WTC11 (cell line): ENCODE measurements around the gene PDE6D. TPM values are rescaled to one million over a fixed set of nuclear protein-coding genes. Genes with fewer than 3 reads are reported as not detected.

Experiments used
- AR ChIP-seq: fragments of 250-450 bp; sonication (Bioruptor Pico); IDR thresholded peaks from 2 replicates; pipeline ENCODE4 v1.9.0; 2021; ENCODE audit warnings: mild to moderate bottlenecking
- CTCF ChIP-seq: fragments of 200-600 bp; IDR thresholded peaks from 2 replicates; pipeline ENCODE4 v1.8.0; 2022; ENCODE audit warnings: antibody characterized with exemption
- ELF4 ChIP-seq: sonication (generic); formaldehyde crosslinking; IDR thresholded peaks from 2 replicates; pipeline ENCODE4 v1.8.1; 2022; ENCODE audit warnings: low read depth, mild to moderate bottlenecking, moderate library complexity, missing genetic modification reagents
- ESRRA ChIP-seq: sonication (generic); formaldehyde crosslinking; IDR thresholded peaks from 2 replicates; pipeline ENCODE4 v1.8.1; 2022; ENCODE audit warnings: mild to moderate bottlenecking, missing genetic modification reagents, borderline replicate concordance
- FOXP1 ChIP-seq: sonication (generic); formaldehyde crosslinking; IDR thresholded peaks from 2 replicates; pipeline ENCODE4 v1.8.0; 2022; ENCODE audit warnings: missing genetic modification reagents, mild to moderate bottlenecking, moderate library complexity, borderline replicate concordance
- FOXP4 ChIP-seq: sonication (generic); formaldehyde crosslinking; IDR thresholded peaks from 2 replicates; pipeline ENCODE4 v1.8.0; 2022; ENCODE audit warnings: mild to moderate bottlenecking, missing genetic modification reagents
- HMGXB4 ChIP-seq: sonication (generic); formaldehyde crosslinking; IDR thresholded peaks from 2 replicates; pipeline ENCODE4 v1.8.1; 2023; ENCODE audit warnings: mild to moderate bottlenecking, moderate library complexity, missing genetic modification reagents
- IRF2 ChIP-seq: sonication (generic); formaldehyde crosslinking; IDR thresholded peaks from 2 replicates; pipeline ENCODE4 v1.8.0; 2022; ENCODE audit warnings: low read depth, missing genetic modification reagents, borderline replicate concordance
- MXD4 ChIP-seq: fragments of 250-450 bp; sonication (Bioruptor Pico); IDR thresholded peaks from 2 replicates; pipeline ENCODE4 v1.8.0; 2021; ENCODE audit warnings: mild to moderate bottlenecking, moderate library complexity, borderline replicate concordance
- MYBL2 ChIP-seq: sonication (generic); formaldehyde crosslinking; IDR thresholded peaks from 2 replicates; pipeline ENCODE4 v1.8.1; 2023; ENCODE audit warnings: mild to moderate bottlenecking, moderate library complexity, missing genetic modification reagents
- NFATC4 ChIP-seq: fragments of 250-450 bp; sonication (Bioruptor Pico); IDR thresholded peaks from 2 replicates; pipeline ENCODE4 v1.9.0; 2021; ENCODE audit warnings: mild to moderate bottlenecking
- NFE2L1 ChIP-seq: sonication (generic); formaldehyde crosslinking; IDR thresholded peaks from 2 replicates; pipeline ENCODE4 v1.8.1; 2023; ENCODE audit warnings: missing genetic modification reagents
- SMAD4 ChIP-seq: sonication (generic); formaldehyde crosslinking; IDR thresholded peaks from 2 replicates; pipeline ENCODE4 v1.8.0; 2022; ENCODE audit warnings: mild to moderate bottlenecking, missing genetic modification reagents
- USF1 ChIP-seq: sonication (generic); formaldehyde crosslinking; IDR thresholded peaks from 2 replicates; pipeline ENCODE4 v1.8.0; 2022; ENCODE audit warnings: mild to moderate bottlenecking, missing genetic modification reagents
- ZBTB21 ChIP-seq: sonication (generic); formaldehyde crosslinking; IDR thresholded peaks from 2 replicates; pipeline ENCODE4 v1.8.1; 2023; ENCODE audit warnings: mild to moderate bottlenecking, missing genetic modification reagents, borderline replicate concordance
- ZNF121 ChIP-seq: sonication (generic); formaldehyde crosslinking; IDR thresholded peaks from 2 replicates; pipeline ENCODE4 v1.8.0; 2023; ENCODE audit warnings: missing genetic modification reagents
- ZNF232 ChIP-seq: sonication (generic); formaldehyde crosslinking; IDR thresholded peaks from 2 replicates; pipeline ENCODE4 v1.8.0; 2022; ENCODE audit warnings: mild to moderate bottlenecking, missing genetic modification reagents
- ZNF281 ChIP-seq: sonication (generic); formaldehyde crosslinking; IDR thresholded peaks from 2 replicates; pipeline ENCODE4 v1.8.0; 2023; ENCODE audit warnings: mild to moderate bottlenecking, missing genetic modification reagents
- ZNF416 ChIP-seq: fragments of 250-450 bp; sonication (Bioruptor Pico); IDR thresholded peaks from 2 replicates; pipeline ENCODE4 v1.9.0; 2021; ENCODE audit warnings: mild to moderate bottlenecking, inconsistent platforms
- ZNF423 ChIP-seq: fragments of 250-450 bp; sonication (Bioruptor Pico); IDR thresholded peaks from 2 replicates; pipeline ENCODE4 v2.1.2; 2022; ENCODE audit warnings: mild to moderate bottlenecking, moderate library complexity
- ZNF532 ChIP-seq: fragments of 250-450 bp; sonication (Bioruptor Pico); IDR thresholded peaks from 2 replicates; pipeline ENCODE4 v1.9.0; 2021; ENCODE audit warnings: mild to moderate bottlenecking, borderline replicate concordance
- total RNA-seq: library from RNA; stranded (reverse); gene quantifications from 3 replicates; pipeline ENCODE4 v1.2.3, GENCODE V29; 2021

PDE6D gene
- total RNA-seq, 1 experiment from 2014 or later, result 30.2 TPM

GRCh38 chr2:231714639-231715498 lies 66.2 kb downstream of the PDE6D start (continued):
- no peak for TF ChIP-seq ZNF532 (CRISPR knock-in tag)
- TF ChIP-seq ZNF416 (CRISPR knock-in tag), result peak; percentile 31
- no peak for TF ChIP-seq MXD4 (CRISPR knock-in tag)
- peak; percentile 77 for TF ChIP-seq AR (CRISPR knock-in tag)
- 0 out of 2 replicates have a peak, but pooled peaks have one; percentile 27 for TF ChIP-seq MYBL2
- TF ChIP-seq ZNF423 (CRISPR knock-in tag), result no peak
- no peak; the same call in 1 of the 2 replicates for TF ChIP-seq FOXP4 (CRISPR knock-in tag)
- peak; percentile 16; the same call in 1 of the 2 replicates for TF ChIP-seq SMAD4 (CRISPR knock-in tag)
- TF ChIP-seq FOXP1 (CRISPR knock-in tag), result no peak
- peak; percentile 88 for TF ChIP-seq CTCF
- 0 out of 2 replicates have a peak, but pooled peaks have one; percentile 26 for TF ChIP-seq USF1 (CRISPR knock-in tag)
- no peak for TF ChIP-seq HMGXB4
- TF ChIP-seq ZNF281, result no peak
- TF ChIP-seq NFATC4 (CRISPR knock-in tag), result peak; percentile 47; the same call in 1 of the 2 replicates
- no peak for TF ChIP-seq IRF2
- TF ChIP-seq ESRRA (CRISPR knock-in tag), result no peak; the same call in 1 of the 2 replicates
- no peak for TF ChIP-seq ELF4
- TF ChIP-seq ZBTB21, result peak; percentile 13; the same call in 1 of the 2 replicates
- no peak for TF ChIP-seq ZNF232 (CRISPR knock-in tag)
- no peak for TF ChIP-seq ZNF121 (CRISPR knock-in tag)
- peak; percentile 52; the same call in 1 of the 2 replicates for TF ChIP-seq NFE2L1
